MCF 10A (cell line): Measurements from ENCODE around the gene C21orf58. TPM values are rescaled to one million over a fixed set of nuclear protein-coding genes. Genes with fewer than 3 reads are reported as not detected.

Source experiments
- BruUV-seq: library from RNA; stranded (reverse); fragments of 400-500 nt; replicated peaks from 2 replicates; lab custom pipeline; 2021; lab: Mats Ljungman, UMichigan
- CTCF ChIA-PET: fragments of 300-600 bp; sonication (Branson Sonifier 250); formaldehyde crosslinking; extraction: SDS; loops from one replicate; lab custom pipeline; 2021; ENCODE audit warnings: antibody characterized with exemption, inconsistent platforms; lab: Yijun Ruan, JAX
- POLR2A ChIA-PET: fragments of 300-600, 350-650 bp; sonication (Branson Sonifier 250); formaldehyde crosslinking; extraction: SDS; loops from one replicate; lab custom pipeline; 2020; ENCODE audit warnings: antibody characterized with exemption, inconsistent platforms; lab: Yijun Ruan, JAX
- DNase-seq: peaks from one replicate; pipeline ENCODE4 v3.0.0-alpha.2; 2018; ENCODE audit not compliant: unreplicated experiment
- H3K27ac Mint-ChIP-seq: one replicate; pipeline ENCODE4 v1.8.0; 2022; ENCODE audit warnings: mild to moderate bottlenecking, low read depth, mixed read lengths; ENCODE audit not compliant: unreplicated experiment
- H3K27me3 Mint-ChIP-seq: one replicate; pipeline ENCODE4 v1.8.0; 2022; ENCODE audit warnings: mixed read lengths; ENCODE audit not compliant: insufficient read depth, unreplicated experiment
- H3K36me3 Mint-ChIP-seq: one replicate; pipeline ENCODE4 v1.8.0; 2022; ENCODE audit warnings: mild to moderate bottlenecking, moderate library complexity, mixed read lengths; ENCODE audit not compliant: insufficient read depth, unreplicated experiment
- H3K4me1 Mint-ChIP-seq: one replicate; pipeline ENCODE4 v1.8.0; 2022; ENCODE audit warnings: mixed read lengths; ENCODE audit not compliant: insufficient read depth, unreplicated experiment
- H3K4me3 Mint-ChIP-seq: one replicate; pipeline ENCODE4 v1.8.0; 2022; ENCODE audit warnings: mild to moderate bottlenecking, moderate library complexity, mixed read lengths; ENCODE audit not compliant: unreplicated experiment
- H3K9me3 Mint-ChIP-seq: one replicate; pipeline ENCODE4 v1.8.0; 2022; ENCODE audit warnings: mixed read lengths; ENCODE audit not compliant: unreplicated experiment
- intact Hi-C: fragments of 100-400 bp; cut with micrococcal nuclease; formaldehyde crosslinking; loops from 2 replicates; pipeline ENCODE4 v1.14.1; 2022
- total RNA-seq: library from RNA; stranded (reverse); gene quantifications from 2 replicates; pipeline ENCODE4 v1.2.3, GENCODE V29; 2022
- TF ChIP-seq, protein P1 (sequence below): fragments of 200-600 bp; IDR thresholded peaks from one replicate; pipeline ENCODE4 v1.8.0; 2022; ENCODE audit warnings: antibody characterized with exemption, mild to moderate bottlenecking; ENCODE audit not compliant: unreplicated experiment

The C21orf58 gene
- total RNA-seq, 1 experiment from 2014 or later = 7.8 TPM

- DNase-seq = no peak
- Mint-ChIP-seq H3K4me3 (no peak overlapping the region), H3K4me1 (no peaks in the 10 kb centered on the region), H3K36me3 (peaks cover 78% of the 10 kb centered on the region), H3K27me3 (no peaks in the 10 kb centered on the region), H3K9me3 (no peaks in the 10 kb centered on the region), H3K27ac (no peak overlapping the region)
- POLR2A ChIA-PET = interaction anchor here (0.6 to 0.8 kb wide), 2 partner anchors 60 to 121 kb away, joined by 3 read pairs; no protein-coding TSS in a partner anchor
- TF ChIP-seq, protein P1, sequence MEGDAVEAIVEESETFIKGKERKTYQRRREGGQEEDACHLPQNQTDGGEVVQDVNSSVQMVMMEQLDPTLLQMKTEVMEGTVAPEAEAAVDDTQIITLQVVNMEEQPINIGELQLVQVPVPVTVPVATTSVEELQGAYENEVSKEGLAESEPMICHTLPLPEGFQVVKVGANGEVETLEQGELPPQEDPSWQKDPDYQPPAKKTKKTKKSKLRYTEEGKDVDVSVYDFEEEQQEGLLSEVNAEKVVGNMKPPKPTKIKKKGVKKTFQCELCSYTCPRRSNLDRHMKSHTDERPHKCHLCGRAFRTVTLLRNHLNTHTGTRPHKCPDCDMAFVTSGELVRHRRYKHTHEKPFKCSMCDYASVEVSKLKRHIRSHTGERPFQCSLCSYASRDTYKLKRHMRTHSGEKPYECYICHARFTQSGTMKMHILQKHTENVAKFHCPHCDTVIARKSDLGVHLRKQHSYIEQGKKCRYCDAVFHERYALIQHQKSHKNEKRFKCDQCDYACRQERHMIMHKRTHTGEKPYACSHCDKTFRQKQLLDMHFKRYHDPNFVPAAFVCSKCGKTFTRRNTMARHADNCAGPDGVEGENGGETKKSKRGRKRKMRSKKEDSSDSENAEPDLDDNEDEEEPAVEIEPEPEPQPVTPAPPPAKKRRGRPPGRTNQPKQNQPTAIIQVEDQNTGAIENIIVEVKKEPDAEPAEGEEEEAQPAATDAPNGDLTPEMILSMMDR = no peak
- CTCF ChIA-PET = interaction anchor here (3.0 kb wide), 1 partner anchor 11 kb away, joined by 9 read pairs; a partner anchor contains a TSS
- intact Hi-C loops = no loop called here
- BruUV-seq = no TSS peak
Measured at GRCh38 chr21:46336603-46337002, 12.9 kb upstream of the C21orf58 start.

DNA sequence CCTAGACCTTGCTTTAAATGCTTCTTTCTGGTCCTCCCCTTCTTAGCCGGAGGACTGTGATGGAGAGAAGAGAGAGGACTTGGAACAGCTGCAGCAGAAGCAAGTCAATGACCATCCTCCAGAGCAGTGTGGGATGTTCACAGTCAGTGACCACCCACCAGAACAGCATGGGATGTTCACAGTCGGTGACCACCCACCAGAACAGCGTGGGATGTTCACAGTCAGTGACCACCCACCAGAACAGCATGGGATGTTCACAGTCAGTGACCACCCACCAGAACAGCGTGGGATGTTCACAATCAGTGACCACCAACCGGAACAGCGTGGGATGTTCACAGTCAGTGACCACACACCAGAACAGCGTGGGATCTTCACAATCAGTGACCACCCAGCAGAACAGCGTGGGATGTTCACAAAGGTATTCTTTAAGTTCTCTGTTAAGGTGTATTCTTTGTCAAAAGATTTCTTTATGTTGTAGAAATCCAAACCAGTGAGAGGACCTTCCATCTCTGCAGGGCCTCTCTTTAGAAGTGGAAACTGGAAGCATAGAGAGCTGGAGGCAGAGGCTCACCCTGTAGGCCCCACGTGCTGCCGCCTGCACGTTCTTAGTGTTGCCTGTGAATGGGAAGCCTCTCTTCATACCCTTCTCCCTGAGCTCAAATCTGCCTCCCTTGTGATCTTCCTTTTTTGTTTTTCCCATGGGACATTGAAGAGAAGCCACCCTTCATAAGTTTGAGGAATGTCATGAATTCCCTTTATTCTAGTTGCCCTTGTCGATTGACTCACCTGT is 10.9 kb upstream of the C21orf58 start:
- peaks cover 82% of the 10 kb centered on the region for H3K36me3 Mint-ChIP-seq
- H3K4me3 Mint-ChIP-seq = no peak overlapping the region
- TF ChIP-seq, protein P1 = no peak
- H3K27ac Mint-ChIP-seq = no peak overlapping the region
- BruUV-seq = no TSS peak
- no peaks in the 10 kb centered on the region for H3K27me3 Mint-ChIP-seq
- H3K9me3 Mint-ChIP-seq = no peaks in the 10 kb centered on the region
- intact Hi-C loops = no loop called here
- POLR2A ChIA-PET = interaction anchor here (1.2 kb wide), 1 partner anchor 9 kb away, joined by 7 read pairs; no protein-coding TSS in a partner anchor
- no peaks in the 10 kb centered on the region for H3K4me1 Mint-ChIP-seq
- CTCF ChIA-PET = interaction anchor here (3.0 kb wide), 1 partner anchor 9 kb away, joined by 9 read pairs; a partner anchor contains a TSS
- no peak for DNase-seq

GRCh38 chr21:46329796-46330195 is 6.1 kb upstream of the C21orf58 start:
- H3K36me3 Mint-ChIP-seq = peaks cover 75% of the 10 kb centered on the region
- no peak overlapping the region for H3K27ac Mint-ChIP-seq
- ChIA-PET POLR2A (no interaction called here), CTCF (interaction anchor here (0.6 kb wide), 1 partner anchor 125 kb away, joined by 3 read pairs; no protein-coding TSS in a partner anchor)
- no TSS peak for BruUV-seq
- peaks cover 12% of the 10 kb centered on the region for H3K4me1 Mint-ChIP-seq
- no peaks in the 10 kb centered on the region for H3K27me3 Mint-ChIP-seq
- H3K4me3 Mint-ChIP-seq = no peak overlapping the region
- intact Hi-C loops = no loop called here
- no peaks in the 10 kb centered on the region for H3K9me3 Mint-ChIP-seq
- no peak for DNase-seq
- TF ChIP-seq, protein P1 = no peak

- Mint-ChIP-seq H3K9me3 (no peaks in the 10 kb centered on the region), H3K36me3 (peaks cover 61% of the 10 kb centered on the region), H3K4me1 (peaks cover 12% of the 10 kb centered on the region), H3K27me3 (no peaks in the 10 kb centered on the region), H3K4me3 (no peak overlapping the region), H3K27ac (no peak overlapping the region)
- BruUV-seq = no TSS peak
- DNase-seq = no peak
- POLR2A ChIA-PET = no interaction called here
- TF ChIP-seq, protein P1 = no peak
- CTCF ChIA-PET = no interaction called here
- intact Hi-C loops = no loop called here
Measured at GRCh38 chr21:46328151-46328550, 4.5 kb upstream of the C21orf58 start.
